NCI-H2081 treated with DMSO at 0.1 percent for 48 hours (cell line): Measurements from ENCODE around the gene HOPX.
"Not testable (repeated sequence)": the region's sequence is repeated elsewhere in the genome, so short reads cannot be mapped to it uniquely, and the experiment has no call there.

Source experiments
- DNase-seq: peaks from one replicate; lab custom pipeline; 2025; lab: John Stamatoyannopoulos, UW

The HOPX gene

GRCh38 chr4:56654238-56654632, 26.9 kb downstream of the HOPX start:
- DNase-seq, result no peak

DNA sequence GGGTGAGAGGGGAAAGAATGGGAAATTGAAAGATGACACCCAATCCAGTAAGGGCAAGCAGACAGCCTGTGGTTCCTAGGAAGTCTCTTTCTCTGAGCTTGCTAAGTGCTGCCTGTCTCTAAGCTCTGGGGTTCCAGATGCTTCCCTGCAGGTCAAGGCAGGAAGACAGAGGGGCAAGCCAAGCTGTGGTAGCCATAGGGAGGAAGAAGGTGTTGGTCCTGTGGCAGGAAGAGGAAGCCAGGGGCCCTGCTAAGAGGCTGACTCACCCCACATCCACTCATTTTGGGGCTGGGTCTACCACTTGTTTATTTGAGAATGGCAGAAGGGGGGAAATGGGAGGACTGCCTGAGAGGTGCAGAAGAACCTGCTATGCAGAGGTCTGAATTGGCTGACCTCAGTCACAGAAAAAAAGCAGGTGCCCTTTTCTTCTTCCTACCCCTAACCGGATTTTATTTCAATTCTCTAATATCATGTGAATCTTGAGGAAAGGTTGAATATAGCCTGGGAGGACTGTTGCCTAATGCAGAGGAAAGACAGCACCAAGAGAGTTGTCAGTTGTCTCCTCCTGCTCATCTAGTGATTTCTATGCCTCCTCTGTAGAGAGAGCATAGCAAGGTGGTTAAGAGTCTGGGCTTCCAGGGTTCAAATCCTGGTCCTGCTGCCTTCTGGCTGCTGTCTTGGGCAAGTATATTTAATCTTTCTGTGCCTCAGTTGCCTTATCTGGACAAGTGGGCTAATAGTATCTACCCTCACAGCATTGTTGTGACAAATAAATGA, 27.4 kb downstream of the HOPX start:
- no peak for DNase-seq

GRCh38 chr4:56652196-56652595, 28.9 kb downstream of the HOPX start:
- DNase-seq, result no peak

DNA sequence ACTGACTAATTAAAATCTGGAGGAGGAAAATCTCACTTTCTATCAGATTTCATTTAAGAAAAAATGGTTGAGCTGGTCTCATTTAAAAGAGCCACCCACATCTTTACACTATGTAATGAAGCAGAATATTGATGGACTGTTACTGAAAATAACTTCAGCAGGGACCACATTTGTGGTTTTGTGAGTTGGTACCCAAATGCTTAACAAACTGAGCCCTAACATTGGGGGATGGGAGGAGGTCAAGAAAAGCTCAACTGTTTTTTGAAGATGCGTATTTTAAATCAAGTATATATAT, 30.1 kb downstream of the HOPX start:
- DNase-seq, result no peak

- no peak for DNase-seq
Measured at GRCh38 chr4:56650262-56651055, 30.6 kb downstream of the HOPX start.

GRCh38 chr4:56649445-56650261, 31.4 kb downstream of the HOPX start:
- DNase-seq, result no peak

GRCh38 chr4:56648824-56649151, 32.3 kb downstream of the HOPX start:
- no peak for DNase-seq

DNA sequence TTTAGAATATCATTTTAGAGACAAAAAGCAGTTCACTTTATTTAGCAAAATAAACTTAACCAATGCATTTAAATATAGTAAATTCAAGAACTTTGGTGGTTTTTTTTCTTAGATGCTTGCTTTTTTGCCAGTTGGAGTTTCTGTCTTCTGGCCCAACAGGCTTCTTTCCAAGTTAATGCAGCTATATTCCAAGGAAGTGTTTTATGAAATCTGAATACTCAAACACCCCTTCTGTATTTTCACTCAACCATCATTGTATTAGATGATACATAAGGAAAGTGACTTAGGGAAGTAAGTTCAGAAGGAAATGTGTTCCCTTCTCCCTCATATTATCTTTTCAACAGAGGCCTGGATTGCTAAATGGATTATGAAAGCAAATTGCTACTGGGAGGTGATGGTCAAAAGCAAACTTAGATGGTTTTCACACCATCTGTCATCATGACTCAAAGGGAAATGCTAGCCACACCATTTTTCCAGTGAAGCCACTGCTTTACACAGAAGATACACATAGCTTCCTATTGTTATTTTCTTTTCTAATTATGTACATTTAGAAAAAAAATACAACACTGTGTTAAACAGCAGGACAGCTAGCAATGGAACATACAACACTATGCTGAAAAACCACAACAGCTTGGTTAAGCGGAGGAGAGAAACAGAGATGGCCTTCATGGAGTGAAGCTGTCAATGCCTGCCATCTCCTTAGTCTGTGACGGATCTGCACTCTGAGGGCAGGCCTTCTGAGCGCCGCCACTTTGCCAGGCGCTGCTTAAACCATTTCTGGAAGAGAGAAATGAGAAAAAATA, 32.9 kb downstream of the HOPX start:
- no peak for DNase-seq

DNA sequence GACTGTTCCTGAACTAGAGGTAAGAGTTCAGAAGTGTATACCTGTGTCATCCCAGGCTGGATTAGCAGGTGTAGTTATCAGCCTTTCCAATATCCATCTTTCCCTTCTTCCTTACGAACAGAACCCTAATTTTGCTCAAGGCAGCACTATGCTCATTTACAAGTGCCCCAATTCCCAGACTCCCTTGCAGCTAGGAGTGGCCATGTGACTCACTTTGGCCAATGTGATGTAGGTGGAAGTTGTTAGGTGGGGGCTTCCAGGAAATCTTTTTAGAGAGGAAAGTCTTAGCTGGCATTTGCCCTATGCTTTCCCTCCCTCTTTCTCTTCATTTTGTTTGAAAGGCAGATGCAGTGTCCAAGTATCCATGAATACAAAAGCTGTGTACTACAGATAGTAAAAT, 34.8 kb downstream of the HOPX start:
- DNase-seq, result no peak

DNA sequence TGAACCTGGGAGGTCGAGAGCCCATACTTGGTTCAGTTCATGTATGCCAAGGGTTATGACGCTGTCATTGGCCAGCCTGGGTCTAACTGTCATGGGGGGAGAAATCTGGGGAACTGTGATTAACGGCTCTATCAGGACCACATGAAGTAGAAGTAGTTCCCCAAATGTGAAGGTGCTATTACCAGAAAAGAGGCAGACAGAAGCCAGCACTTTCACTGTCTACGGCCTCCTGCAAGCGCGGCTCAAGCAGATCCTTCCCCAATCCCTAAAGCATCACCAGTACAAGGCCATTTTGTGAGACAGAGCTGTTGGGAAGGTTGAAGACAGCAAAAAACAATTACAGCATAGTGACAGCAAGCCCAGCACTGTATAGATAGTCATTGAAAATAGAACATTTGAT, 37.5 kb downstream of the HOPX start:
- DNase-seq, result no peak

GRCh38 chr4:56641494-56642051, 39.5 kb downstream of the HOPX start:
- DNase-seq, result no peak

DNA sequence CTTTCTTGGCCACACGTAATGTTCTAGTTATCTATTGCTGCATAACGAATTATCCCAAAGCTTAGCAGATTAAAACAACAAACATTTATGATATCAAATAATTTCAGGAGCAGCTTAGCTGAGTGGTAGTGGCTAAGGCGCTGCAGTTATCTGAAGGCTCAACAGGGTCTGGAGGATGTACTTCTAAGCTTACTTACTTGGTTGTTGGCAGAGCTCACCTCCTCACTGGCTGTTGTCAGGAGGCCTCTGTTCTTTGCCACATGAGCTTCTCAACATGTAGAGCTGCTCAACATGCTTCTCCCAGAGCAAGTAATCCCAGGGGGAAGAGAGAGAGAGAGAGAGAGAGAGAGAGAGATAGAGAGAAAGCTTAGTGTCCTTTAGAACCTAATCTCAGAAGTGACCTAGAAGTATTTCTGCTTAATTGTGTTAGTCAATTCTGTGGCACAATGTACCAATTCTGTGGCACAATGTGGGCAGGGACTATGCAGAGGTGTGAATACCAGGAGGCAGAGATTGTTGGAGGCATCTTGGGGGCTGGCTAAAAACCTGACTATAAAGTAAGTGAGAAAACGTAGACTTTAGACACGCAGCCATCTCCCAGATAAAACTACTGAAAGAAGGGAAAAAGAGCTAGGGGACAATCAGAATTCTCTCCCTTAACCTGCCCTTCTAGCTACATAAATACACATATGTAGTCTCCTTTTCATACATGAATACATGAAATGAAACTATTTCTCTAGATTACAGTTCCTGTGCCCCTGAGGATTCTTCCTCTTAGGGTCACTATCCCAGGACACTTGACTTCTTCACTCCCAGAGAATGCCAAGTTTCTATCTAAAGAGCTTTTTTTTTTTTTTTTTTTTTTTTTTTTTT, 40.2 kb downstream of the HOPX start:
- no peak for DNase-seq

GRCh38 chr4:56637791-56638190, 43.3 kb downstream of the HOPX start:
- no peak for DNase-seq

DNA sequence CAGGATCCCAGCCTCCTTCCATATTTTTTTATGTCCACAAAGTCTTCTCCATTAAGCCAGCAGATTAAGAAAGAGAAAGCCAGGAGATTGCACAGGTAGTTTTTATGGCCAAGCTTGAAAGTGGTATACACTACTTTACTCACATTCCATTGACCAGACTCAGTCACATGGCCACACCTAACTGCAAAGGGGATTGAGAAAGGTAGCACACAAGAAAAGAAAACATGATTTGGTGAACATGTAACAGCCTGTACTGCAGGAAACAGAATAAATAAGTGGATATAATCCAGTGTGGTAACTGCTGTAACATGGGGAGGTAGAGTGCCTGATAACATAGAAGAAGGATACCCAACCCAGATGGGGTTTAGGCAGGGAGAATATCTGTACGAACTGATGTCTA, 43.9 kb downstream of the HOPX start:
- DNase-seq, result no peak

DNA sequence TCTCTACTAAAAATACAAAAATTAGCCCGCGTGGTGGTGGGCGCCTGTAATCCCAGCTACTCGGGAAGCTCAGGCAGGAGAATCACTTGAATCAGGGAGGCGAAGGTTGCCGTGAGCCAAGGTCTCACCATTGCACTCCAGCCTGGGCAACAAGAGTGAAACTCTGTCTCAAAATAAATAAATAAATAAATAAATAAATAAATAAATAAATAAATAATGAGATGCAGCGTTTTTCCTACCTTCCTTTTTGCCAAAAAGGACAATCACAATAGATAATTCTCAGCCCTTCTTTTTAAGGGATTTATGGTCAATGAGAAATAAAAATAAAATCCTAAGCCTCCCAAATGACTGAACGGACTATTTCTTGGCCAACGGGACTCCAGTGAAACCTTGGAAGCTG, 46.1 kb downstream of the HOPX start:
- DNase-seq, result not testable (repeated sequence)

- no peak for DNase-seq
Measured at GRCh38 chr4:56633486-56633885, 47.6 kb downstream of the HOPX start.

DNA sequence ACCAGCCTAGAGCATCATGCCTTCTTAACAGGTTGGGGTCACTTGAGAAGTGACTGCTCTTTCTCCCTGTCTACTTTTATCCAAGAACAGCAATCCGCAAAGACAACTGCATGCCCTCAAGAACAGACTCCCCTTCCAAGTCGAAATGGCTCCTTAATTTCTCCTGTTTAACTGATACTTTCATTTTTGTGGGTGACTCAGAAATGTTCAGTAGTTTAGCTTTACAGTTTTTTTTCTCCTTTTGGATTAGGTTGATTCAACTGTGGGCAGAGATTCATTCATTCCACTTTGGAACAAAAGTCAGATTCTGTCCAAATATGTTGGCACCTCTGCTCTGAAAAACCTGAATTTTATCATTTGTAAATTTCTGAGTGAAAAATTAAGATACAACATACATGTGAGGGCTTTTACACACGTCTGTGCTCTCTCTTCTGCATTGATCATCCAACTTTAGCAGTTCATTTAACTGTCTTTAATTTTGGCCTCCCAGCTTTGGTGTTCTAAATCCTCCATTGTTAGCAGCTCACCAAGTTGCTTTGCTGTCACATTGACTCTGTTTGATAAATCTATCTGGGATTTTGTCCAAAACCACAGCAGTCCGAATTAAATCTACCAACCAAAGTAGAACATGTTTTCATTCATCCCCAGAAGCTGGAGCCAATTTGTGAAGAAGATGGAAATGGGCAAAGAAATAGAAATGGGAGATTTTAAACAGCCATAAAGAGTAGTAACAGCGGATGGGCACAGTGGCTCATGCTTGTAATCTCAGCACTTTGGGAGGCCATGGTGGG, 50.0 kb downstream of the HOPX start:
- DNase-seq, result no peak

GRCh38 chr4:56628592-56628991, 52.5 kb downstream of the HOPX start:
- no peak for DNase-seq

DNA sequence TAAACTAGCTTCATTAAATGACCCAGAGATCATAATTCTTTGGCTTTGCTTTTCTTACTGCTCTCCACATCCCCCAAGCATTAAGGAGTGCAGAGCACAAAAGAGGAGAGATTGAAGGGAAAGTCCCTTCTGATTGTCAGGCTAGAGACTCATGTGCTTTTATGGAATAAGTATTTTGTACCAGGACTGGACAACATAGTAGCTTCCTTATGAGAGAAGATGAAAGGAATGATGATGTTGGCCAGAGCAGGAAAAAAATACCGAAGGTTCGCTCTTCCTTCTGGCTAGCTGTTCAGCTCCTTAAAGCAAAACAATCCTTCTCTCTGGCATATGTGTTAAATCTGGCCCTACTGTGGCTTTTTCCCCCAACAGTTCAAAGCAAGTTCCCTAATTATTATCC, 53.1 kb downstream of the HOPX start:
- no peak for DNase-seq

- DNase-seq, result no peak
Measured at GRCh38 chr4:56627375-56627774, 53.7 kb downstream of the HOPX start.
